ENCODE measurements around the gene CHD6.

The CHD6 gene

GRCh38 chr20:41512624-41513023 lies 105.6 kb downstream of the CHD6 start:
- DNase-seq (ENCODE audit: low read depth in 1 of 2, low spot score in 1 of 2), result no peak
- no peak for TF ChIP-seq SPI1 (IDR thresholded peaks at IDR 0.05; ENCODE audit: borderline replicate concordance, low read depth)
- TF ChIP-seq REST (IDR thresholded peaks at IDR 0.05; ENCODE audit: insufficient replicate concordance, low read depth), result no peak
- TF ChIP-seq POLR2AphosphoS5 (IDR thresholded peaks at IDR 0.05; ENCODE audit: low read depth), result no peak
- TF ChIP-seq GABPA (IDR thresholded peaks at IDR 0.05; ENCODE audit: low read depth), result no peak
- TF ChIP-seq CTCF (IDR thresholded peaks at IDR 0.05; ENCODE audit: insufficient read depth, low read length), result no peak
- Histone ChIP-seq H3K27me3 (ENCODE audit: insufficient read depth, poor library complexity, severe bottlenecking) (no peaks in the 10 kb centered on the region), H3K4me3 (replicated peaks; ENCODE audit: insufficient read depth, low read length) (no peak overlapping the region), H3K27ac (replicated peaks) (no peak overlapping the region)

GRCh38 chr20:41510847-41511450 lies 107.2 kb downstream of the CHD6 start:
- Histone ChIP-seq H3K27me3 (ENCODE audit: insufficient read depth, poor library complexity, severe bottlenecking) (no peaks in the 10 kb centered on the region), H3K27ac (replicated peaks) (no peak overlapping the region), H3K4me3 (replicated peaks; ENCODE audit: insufficient read depth, low read length) (no peak overlapping the region)
- DNase-seq (ENCODE audit: low read depth in 1 of 2, low spot score in 1 of 2), result no peak
- TF ChIP-seq REST (IDR thresholded peaks at IDR 0.05; ENCODE audit: insufficient replicate concordance, low read depth) (no peak), SPI1 (IDR thresholded peaks at IDR 0.05; ENCODE audit: borderline replicate concordance, low read depth) (no peak), CTCF (IDR thresholded peaks at IDR 0.05; ENCODE audit: insufficient read depth, low read length) (no peak), POLR2AphosphoS5 (IDR thresholded peaks at IDR 0.05; ENCODE audit: low read depth) (no peak), GABPA (IDR thresholded peaks at IDR 0.05; ENCODE audit: low read depth) (no peak)

GRCh38 chr20:41510224-41510623 lies 108.0 kb downstream of the CHD6 start:
- DNase-seq (ENCODE audit: low read depth in 1 of 2, low spot score in 1 of 2), result no peak
- no peak overlapping the region for H3K27ac ChIP-seq (replicated peaks)
- no peak overlapping the region for H3K4me3 ChIP-seq (replicated peaks; ENCODE audit: insufficient read depth, low read length)
- TF ChIP-seq SPI1 (IDR thresholded peaks at IDR 0.05; ENCODE audit: borderline replicate concordance, low read depth), result no peak
- no peak for TF ChIP-seq CTCF (IDR thresholded peaks at IDR 0.05; ENCODE audit: insufficient read depth, low read length)
- no peak for TF ChIP-seq POLR2AphosphoS5 (IDR thresholded peaks at IDR 0.05; ENCODE audit: low read depth)
- TF ChIP-seq REST (IDR thresholded peaks at IDR 0.05; ENCODE audit: insufficient replicate concordance, low read depth), result no peak
- no peak for TF ChIP-seq GABPA (IDR thresholded peaks at IDR 0.05; ENCODE audit: low read depth)
- H3K27me3 ChIP-seq (ENCODE audit: insufficient read depth, poor library complexity, severe bottlenecking), result no peaks in the 10 kb centered on the region
